HG03025 (cell line): Measurements from ENCODE around the gene C20orf144.

ENCODE experiments used
- ATAC-seq: cut with Tn5 transposase; IDR thresholded peaks from one replicate; pipeline ENCODE4 v1.9.1; 2021; ENCODE audit warnings: mild to moderate bottlenecking, moderate library complexity; ENCODE audit not compliant: unreplicated experiment, low FRiP score

C20orf144 gene

GRCh38 chr20:33664085-33664761 lies 2.1 kb downstream of the C20orf144 start:
- ATAC-seq, result no peak

GRCh38 chr20:33664762-33665144 lies 2.6 kb downstream of the C20orf144 start:
- no peak for ATAC-seq

- ATAC-seq, result peak; percentile 65
Measured at GRCh38 chr20:33666293-33667244, 4.4 kb downstream of the C20orf144 start, which contains the start of gene ACTL10. TSS of gene ACTL10 (plus strand) at chr20:33666943. CDS start at chr20:33667498, 555 bp downstream.

- ATAC-seq, result peak; percentile 15
Measured at GRCh38 chr20:33667245-33667675, 5.1 kb downstream of the C20orf144 start.

- peak; percentile 27 for ATAC-seq
Measured at GRCh38 chr20:33667676-33668465, 5.7 kb downstream of the C20orf144 start.

GRCh38 chr20:33668466-33669155 lies 6.5 kb downstream of the C20orf144 start:
- no peak for ATAC-seq

GRCh38 chr20:33669224-33669623 lies 7.1 kb downstream of the C20orf144 start:
- no peak for ATAC-seq

GRCh38 chr20:33669873-33670640 lies 7.9 kb downstream of the C20orf144 start:
- no peak for ATAC-seq

- no peak for ATAC-seq
Measured at GRCh38 chr20:33670715-33671499, 8.8 kb downstream of the C20orf144 start.

GRCh38 chr20:33671573-33672288 lies 9.6 kb downstream of the C20orf144 start:
- ATAC-seq, result no peak

- no peak for ATAC-seq
Measured at GRCh38 chr20:33672426-33673113, 10.4 kb downstream of the C20orf144 start.

GRCh38 chr20:33673114-33673409 lies 10.9 kb downstream of the C20orf144 start:
- ATAC-seq, result no peak

- ATAC-seq, result peak; percentile 23
Measured at GRCh38 chr20:33673410-33674293, 11.5 kb downstream of the C20orf144 start.

GRCh38 chr20:33674294-33675135 lies 12.4 kb downstream of the C20orf144 start, which contains the start of gene NECAB3:
TSS of gene NECAB3 (minus strand) at chr20:33674428. CDS start at chr20:33674352, 76 bp downstream.
- ATAC-seq, result peak; percentile 49

- ATAC-seq, result no peak
Measured at GRCh38 chr20:33675136-33675959, 13.2 kb downstream of the C20orf144 start.
